HG03135 (cell line): ENCODE data around the gene IGFLR1.

Experiments
- ATAC-seq: cut with Tn5 transposase; IDR thresholded peaks from one replicate; pipeline ENCODE4 v1.9.1; 2021; ENCODE audit warnings: mild to moderate bottlenecking, moderate library complexity; ENCODE audit not compliant: unreplicated experiment

The IGFLR1 gene

DNA sequence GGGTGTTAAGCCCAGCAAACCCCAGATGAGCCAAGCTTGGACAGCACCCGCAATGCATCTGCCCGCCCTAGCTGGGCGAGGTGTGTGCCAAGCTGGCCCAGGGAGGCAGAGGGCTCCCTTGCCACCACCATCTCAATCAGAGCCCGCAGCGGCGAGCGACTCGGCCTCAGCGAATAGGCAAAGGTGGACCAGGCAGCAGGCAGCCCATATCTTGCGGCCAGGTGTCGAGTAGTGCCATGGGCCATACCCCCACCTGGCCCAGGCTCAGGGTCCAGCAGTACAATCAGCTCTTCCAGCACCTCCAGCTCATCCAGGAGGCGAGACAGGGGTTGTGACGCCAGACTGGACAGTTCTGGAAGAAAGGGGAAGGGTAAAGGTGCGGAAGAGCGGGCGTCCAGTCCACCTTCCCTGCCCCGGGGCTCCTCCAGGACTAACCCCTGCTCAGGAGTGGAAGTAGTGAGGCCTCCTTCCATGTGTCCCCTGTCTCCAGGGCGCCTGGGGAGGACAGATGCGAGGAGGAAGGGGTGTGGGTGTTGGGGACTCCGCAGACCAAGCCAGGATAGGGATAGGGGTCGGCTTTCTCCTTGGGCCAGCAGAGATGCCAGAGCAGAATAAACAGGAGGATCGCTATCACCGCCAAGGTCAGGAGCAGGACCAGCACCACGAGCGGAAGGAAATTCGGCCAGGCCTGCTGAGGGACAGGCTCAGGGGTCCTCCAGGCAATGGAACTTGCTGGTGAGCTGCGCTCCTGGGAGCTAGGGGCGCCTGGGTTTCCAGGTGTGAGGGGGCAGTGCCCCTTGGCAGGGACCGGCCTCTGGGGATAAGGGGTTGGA lies 2.8 kb downstream of the IGFLR1 start:
- ATAC-seq: no peak

DNA sequence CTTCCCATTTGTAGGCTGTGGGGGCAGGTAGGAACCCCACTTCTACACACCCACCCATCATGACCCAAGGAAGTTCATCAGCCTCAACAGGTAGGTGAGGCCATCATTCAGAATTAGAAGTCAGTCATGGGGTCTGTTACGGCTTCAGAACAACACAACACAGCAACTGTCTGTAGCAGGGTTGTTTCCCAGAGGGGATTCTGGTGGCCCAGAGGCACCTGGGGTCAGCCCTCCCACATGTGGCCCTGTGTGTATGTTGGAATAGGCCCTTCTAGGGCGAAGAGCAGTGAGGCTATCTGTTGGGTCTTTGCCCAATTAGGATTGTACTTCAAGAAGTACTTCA lies 3.4 kb downstream of the IGFLR1 start:
- no peak for ATAC-seq

DNA sequence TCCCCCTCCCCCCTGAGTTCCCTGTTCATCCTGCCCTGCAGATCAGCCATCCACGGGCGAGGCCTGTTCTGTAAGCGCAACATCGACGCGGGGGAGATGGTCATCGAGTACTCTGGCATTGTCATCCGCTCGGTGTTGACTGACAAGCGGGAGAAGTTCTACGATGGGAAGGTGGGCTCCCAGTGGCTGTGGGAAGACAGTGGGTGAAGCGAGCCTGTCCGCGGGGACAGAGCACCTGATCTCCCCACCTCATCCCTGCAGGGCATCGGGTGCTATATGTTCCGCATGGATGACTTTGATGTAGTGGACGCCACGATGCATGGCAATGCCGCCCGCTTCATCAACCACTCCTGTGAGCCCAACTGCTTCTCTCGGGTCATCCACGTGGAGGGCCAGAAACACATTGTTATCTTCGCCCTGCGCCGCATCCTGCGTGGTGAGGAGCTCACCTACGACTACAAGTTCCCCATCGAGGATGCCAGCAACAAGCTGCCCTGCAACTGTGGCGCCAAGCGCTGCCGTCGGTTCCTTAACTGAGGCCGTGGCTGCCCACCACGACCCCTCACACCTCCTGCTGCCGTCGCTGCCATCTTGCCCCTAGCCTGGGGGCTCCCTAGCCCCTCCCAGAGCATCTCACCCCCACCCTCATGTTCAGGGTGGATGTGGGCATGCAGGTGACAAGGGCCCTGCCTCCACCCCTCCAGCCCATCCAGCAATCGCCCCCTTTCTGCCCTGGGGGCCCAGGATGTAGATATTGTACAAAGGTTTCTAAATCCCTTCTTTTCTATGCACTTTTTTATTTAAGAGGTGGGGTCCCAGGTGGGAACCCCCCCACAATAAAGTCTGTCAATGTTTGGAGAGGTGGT lies 4.0 kb downstream of the IGFLR1 start:
- no peak for ATAC-seq

DNA sequence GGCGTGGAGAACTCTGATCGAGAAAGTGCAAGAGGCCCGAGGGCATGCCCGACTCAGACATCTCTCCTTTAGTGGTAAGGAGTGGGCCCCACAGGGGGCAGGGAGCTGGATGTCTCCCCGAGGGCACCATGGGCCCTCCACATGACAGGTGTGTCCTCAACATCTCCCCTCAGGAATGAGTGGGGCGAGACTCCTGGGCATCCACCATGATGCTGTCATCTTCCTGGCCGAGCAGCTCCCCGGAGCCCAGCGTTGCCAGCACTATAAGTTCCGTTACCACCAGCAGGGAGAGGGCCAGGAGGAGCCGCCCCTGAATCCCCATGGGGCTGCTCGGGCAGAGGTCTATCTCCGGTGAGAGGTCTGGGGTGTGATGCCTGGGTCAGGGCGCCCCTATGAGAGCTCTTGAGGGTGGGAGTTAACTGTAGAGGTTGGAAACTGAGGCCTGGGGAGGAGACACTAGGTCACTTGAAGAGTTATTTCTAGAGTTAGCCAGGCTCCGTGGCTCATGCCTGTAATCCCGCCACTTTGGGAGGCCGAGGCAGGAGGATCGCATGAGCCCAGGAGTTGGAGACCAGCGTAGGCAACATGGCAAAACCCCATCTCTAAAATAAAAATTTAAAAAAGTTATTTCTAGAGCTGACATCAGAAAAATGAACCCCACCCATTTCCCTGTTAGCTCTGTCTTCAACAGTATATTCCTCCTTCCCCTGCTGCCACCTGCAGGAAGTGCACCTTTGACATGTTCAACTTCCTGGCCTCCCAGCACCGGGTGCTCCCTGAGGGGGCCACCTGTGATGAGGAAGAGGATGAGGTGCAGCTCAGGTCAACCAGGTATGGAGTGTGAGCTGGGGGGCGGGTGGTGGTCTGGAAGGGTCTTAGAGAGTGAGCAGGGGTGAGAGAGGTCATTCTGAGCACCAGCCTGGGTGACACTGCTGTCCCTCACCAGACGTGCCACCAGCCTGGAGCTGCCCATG lies 5.1 kb downstream of the IGFLR1 start:
- ATAC-seq: no peak

DNA sequence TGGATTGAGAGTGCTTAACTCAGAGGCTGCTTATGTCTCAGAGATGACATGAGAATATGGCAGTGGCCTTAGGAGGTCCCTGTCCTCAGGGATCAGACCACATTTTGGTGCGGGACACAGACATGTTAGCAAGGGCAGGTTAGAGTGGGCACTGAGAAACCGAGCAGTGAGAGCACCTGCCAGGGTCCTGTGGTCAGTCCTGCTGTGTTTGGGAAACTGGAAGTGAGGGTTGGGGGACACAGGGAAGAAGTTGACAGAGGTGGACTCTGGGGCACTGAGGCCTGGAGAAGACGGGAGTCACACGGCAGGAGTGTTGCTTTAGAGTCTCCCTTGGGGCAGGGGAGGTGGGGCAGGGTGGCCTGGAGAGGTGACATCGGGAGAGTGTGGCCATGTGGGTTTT lies 7.4 kb downstream of the IGFLR1 start:
- no peak for ATAC-seq

DNA sequence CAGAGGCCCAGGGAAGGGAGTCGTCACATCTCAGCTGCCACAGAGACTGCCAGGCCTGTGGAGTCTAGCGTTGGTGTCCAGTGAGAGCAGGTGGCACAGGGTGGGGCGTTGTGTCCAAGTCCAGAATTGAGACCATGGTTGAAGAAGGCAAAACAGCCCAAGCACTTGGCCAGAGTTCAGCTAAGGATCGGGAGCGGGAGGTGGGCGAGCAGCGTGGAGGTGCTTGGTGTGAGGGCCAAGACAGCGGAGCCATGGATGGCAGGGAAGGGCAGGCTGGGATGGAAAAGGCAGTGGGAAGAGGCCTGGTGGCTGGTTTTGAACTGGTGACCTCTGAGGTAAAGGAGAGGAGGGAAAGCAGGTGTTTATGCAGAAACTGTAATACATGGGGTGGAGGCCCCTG lies 8.0 kb downstream of the IGFLR1 start:
- no peak for ATAC-seq

DNA sequence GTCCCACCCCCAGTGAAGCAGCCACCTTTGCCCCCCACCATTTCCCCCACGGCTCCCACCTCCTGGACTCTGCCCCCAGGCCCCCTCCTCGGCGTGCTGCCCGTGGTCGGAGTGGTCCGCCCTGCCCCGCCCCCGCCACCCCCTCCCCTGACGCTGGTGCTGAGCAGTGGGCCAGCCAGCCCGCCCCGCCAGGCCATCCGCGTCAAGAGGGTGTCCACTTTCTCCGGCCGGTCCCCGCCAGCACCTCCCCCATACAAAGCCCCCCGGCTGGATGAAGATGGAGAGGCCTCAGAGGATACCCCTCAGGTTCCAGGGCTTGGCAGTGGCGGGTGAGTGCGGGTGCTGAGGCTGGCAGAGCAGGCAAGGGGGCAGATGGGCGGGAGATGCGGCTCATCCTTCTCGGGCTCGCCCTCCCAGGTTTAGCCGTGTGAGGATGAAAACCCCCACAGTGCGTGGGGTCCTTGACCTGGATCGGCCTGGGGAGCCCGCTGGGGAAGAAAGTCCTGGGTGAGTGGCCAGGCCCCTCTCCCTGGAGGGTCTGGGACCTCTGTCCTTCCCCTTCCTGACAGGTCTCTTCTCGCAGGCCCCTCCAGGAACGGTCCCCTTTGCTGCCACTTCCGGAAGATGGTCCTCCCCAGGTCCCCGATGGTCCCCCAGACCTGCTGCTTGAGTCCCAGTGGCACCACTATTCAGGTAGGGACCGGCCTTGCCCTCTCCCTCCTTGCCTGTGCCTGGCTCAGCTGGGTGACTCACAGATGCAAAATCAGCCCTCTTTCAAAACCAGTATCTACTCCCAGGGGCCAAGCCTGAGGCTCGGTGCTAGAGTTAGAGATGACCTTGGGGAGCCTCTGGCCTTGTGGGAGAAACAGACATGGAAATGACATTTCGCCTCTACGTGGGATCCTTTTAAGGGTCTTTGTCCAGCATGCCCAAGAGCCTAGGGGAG lies 8.8 kb downstream of the IGFLR1 start:
- no peak for ATAC-seq

DNA sequence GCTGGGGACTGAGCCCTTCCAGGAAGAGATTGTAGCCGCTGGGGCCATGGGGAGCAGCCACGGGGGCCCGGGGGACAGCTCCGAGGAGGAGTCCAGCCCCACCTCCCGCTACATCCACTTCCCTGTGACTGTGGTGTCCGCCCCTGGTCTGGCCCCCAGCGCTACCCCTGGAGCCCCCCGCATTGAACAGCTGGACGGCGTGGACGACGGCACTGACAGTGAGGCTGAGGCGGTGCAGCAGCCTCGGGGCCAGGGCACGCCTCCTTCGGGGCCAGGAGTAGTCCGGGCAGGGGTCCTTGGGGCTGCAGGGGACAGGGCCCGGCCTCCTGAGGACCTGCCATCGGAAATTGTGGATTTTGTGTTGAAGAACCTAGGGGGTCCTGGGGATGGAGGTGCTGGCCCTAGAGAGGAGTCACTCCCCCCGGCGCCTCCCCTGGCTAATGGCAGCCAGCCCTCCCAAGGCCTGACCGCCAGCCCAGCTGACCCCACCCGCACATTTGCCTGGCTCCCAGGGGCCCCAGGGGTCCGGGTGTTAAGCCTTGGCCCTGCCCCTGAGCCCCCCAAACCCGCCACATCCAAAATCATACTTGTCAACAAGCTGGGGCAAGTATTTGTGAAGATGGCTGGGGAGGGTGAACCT lies 9.6 kb downstream of the IGFLR1 start:
- ATAC-seq: no peak

DNA sequence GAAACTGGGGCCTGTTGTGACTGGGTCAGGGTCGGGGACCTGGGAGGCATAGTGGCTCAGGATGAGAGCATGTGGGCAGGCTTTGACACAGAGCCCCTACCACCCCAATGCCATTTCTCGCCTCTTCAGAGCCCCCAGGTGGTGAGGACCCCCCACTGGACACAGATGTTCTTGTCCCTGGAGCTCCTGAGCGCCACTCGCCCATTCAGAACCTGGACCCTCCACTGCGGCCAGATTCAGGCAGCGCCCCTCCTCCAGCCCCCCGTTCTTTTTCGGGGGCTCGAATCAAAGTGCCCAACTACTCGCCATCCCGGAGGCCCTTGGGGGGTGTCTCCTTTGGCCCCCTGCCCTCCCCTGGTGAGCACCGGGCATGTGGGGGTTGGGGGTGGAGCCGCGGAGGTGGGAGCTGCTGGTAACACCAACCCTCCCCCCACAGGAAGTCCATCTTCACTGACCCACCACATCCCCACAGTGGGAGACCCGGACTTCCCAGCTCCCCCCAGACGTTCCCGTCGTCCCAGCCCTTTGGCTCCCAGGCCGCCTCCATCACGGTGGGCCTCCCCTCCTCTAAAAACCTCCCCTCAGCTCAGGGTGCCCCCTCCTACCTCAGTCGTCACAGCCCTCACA lies 10.4 kb downstream of the IGFLR1 start:
- no peak for ATAC-seq

DNA sequence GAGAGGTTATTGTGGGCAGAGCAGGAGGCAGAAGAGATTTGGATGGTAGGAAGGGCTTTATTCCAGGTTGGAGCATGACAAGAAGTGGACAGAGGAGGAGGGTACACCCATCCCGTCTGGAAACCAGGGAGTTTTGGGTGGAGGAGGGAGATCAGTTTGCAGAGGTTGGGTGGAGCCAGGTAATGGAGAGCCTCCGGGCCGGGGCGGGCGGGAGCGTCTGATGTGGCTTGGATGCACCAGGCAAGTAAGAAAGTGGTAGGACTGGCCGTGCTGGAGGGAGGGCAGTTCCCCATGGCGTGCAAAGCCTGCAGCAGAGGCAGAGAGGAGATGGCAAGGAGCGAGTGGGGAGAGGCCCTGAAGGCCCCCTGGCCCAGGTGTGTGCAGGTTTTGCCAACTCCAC lies 10.9 kb downstream of the IGFLR1 start:
- no peak for ATAC-seq

DNA sequence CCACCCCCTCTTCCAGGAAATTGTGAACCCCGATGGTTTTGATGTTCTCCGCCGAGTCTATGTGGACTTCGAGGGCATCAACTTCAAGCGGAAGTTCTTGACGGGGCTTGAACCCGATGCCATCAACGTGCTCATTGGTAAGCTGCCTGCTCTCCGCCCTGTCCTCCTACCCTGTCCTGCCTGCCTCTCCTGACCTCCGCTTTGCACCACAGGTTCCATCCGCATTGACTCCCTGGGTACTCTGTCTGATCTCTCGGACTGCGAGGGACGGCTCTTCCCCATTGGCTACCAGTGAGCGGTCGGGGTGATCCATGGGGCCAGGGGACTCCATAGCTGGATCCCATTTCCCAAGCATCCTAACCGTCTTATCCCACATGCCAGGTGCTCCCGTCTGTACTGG lies 11.9 kb downstream of the IGFLR1 start:
- no peak for ATAC-seq

DNA sequence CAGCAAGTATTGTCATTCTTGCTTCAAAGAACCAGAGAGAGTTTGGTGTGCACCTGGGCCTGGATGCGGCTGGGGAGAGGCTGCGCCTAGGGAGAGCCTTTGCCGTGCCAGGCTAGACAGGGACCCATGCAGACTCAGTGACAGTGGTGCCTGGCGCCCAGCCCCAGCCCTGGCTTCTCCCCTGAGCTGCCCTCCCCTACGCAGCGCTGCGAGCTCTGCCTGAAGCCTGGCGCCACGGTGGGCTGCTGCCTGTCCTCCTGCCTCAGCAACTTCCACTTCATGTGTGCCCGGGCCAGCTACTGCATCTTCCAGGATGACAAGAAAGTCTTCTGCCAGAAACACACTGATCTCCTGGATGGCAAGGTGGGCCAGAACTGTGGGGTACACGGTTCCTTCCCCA lies 12.5 kb downstream of the IGFLR1 start:
- ATAC-seq: no peak

DNA sequence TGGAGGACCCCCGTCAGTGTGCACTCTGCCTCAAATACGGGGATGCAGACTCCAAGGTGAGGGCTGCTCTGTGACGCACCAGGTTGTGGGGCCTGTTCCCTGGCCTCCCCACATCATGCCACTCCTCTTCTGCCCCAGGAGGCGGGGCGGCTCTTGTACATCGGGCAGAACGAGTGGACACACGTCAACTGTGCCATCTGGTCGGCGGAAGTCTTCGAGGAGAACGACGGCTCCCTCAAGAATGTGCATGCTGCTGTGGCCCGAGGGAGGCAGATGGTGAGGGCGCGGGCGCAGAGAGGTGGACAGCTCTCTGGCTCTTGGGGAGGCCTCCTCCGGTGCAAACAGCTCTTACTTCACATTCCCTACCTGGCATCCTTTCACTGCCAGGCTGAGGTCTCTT lies 13.2 kb downstream of the IGFLR1 start:
- ATAC-seq: no peak

DNA sequence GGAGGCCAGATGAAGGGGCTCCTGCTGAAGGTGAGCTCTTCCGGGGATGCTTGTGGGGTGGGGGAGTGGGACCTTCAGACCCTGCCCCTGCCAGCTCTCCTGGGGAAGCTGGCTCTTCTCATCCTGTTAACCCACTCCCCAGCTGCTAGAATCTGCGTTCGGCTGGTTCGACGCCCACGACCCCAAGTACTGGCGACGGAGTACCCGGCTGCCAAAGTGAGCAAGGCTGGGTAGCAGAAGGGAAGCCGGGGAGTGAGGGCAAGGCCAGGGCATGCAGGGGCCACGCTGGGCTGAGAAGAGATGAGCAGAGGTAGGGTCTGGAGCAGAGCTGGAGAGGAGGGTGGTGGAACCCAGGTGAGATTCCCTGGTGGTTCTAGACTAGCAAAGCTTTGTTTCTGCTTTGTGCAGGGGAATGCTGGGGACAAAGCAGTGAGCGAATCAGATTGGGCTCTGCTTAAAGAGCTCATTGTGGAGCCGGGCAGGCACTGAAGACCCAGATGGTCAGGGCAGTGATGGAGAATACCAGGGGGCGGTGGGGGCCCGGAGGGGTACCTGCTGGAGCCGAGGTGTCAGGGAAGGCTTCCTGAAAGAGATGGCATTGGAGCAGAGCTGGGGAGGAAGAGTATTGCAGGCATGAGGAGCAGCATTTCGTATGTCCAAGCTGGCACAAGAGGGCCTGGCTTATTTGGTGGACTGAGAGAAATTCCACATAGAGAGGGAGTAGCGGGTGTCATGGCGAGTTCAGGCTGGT lies 14.1 kb downstream of the IGFLR1 start:
- ATAC-seq: no peak

DNA sequence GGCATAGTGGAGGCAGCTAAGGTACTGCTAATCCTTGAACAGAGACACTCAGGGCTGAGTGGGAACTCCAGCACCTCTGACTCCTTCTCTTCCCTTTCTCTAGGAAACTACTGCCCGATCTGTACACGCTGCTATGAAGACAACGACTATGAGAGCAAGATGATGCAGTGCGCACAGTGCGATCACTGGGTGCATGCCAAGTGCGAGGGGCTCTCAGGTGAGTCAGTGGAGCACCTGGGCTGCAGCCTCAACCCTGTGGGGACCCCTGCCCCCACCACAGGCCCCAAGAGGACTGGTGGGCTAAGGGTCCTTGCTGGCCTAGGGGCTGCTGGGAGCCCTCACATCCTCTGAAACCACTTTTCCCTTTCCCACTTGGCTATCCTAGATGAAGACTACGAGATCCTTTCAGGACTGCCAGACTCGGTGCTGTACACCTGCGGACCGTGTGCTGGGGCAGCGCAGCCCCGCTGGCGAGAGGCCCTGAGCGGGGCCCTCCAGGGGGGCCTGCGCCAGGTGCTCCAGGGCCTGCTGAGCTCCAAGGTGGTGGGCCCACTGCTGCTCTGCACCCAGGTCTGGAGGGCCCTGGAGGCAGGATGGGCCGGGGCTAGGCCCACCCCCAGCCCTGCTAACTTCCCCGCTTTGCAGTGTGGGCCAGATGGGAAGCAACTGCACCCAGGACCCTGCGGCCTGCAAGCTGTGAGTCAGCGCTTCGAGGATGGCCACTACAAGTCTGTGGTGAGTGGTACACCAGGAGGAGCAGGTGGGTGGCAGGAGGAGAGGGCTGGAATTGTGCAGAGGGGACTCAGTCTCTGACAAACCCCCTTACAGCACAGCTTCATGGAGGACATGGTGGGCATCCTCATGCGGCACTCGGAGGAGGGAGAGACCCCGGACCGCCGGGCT lies 14.9 kb downstream of the IGFLR1 start:
- ATAC-seq: no peak

DNA sequence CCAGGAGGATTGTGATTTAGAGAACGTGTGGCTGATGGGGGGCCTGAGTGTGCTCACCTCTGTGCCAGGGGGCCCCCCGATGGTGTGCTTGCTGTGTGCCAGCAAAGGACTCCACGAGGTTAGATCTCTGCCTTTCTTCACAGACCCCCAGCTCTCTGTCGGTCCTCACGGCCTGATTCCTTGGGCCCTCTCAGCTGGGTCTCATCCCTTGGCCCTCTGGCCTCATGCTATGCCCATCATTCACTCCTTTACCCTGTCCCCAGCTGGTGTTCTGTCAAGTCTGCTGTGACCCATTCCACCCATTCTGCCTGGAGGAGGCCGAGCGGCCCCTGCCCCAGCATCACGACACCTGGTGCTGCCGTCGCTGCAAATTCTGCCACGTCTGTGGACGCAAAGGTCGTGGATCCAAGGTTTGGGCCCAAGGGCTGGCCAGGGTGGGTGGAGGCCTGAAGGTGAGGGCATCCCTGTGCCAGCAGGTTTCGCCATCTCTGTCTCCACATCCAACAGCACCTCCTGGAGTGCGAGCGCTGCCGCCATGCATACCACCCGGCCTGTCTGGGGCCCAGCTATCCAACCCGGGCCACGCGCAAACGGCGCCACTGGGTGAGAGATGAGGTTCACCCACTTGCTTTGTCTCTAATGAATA lies 16.9 kb downstream of the IGFLR1 start:
- no peak for ATAC-seq

DNA sequence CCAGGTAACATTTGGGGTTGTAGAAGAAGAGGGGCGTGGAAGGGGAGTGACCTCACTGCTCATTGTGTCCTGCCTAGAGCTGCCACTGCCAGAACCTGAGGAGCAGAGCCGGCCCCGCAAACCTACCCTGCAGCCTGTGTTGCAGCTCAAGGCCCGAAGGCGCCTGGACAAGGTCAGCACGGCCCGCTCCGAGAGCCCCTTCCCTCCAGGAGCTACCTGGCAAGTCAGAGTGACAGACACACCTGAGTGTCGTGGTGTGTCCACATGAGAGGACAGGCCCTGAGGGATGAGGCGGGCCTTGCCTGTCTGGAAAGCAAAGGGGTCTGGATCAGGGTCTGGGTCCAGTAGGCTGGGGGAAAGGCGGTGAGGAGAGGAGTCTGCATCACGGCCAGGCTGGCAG lies 17.7 kb downstream of the IGFLR1 start:
- ATAC-seq: no peak
